GM21390 (cell line): ENCODE results near the gene SH3TC1.

Experiments
- ATAC-seq: cut with Tn5 transposase; IDR thresholded peaks from one replicate; pipeline ENCODE4 v1.9.1; 2021; ENCODE audit not compliant: unreplicated experiment

SH3TC1 gene

DNA sequence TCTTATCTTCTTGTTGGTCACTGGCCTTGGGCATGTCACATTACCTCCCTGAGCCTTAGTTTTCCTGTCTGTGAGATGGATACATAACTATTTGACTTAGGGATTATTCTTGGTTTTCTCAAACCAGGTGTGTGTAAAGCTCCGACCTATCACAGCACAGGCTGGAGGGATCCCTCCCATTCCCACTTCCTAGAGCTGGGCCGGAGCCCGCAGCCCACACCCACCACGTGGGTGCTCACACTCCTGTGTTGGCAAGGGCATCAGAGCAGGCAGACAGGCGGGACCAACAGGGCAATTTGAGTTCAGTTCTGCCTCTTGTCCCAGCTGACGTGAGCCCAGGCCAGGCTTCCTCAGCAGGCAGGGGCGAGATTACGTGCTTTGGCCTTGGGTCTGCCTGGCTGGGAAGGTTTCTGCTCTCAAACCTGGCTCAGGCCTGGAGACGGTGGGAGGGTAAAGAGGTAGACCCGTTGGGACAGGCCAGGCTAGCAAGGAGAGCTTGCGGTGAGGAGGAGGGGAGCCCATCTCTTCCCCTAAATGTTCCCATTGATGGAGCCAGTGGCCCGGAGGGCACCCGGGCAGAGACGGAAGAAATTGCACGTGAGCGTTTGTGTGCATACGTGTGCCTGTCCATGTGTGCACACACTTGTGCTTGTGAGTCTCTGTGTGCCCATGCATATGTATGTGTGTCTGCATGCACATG lies 734 bp upstream of the SH3TC1 start:
- no peak for ATAC-seq

DNA sequence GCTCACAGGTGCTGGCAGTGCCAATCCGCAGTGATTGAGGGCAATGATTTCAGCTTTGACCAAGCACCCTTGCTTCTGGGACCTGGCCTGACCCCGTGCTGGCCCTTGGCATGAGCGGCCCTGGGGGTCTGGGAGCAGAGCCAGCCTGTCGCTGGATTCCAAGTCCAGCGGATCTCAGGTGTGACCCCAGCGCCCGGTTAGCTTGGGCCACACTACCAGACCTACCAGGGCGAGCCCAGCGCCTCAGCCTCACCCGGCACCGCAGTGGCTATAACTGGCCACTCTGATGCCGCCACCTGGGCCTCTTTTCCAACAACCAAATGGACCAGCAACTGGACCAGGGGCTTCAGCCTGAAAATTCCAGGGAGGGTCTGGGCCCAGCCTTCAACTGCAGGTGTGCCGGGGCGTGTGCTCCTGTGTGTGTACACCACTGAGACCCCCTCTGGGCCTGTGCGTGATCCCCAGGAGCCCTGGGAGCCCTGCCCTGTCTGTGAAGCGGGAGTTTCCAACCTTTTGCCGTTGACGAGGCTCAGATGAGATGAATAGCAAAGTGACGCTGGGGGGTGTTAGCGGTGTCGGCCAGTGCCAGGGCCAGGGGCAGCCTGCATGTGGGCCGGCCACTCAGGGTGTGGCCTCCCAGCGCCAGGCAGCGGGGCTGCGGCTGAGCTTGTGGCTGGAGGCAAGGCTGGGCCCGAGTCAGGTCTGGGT lies 658 bp downstream of the SH3TC1 start:
- no peak for ATAC-seq

DNA sequence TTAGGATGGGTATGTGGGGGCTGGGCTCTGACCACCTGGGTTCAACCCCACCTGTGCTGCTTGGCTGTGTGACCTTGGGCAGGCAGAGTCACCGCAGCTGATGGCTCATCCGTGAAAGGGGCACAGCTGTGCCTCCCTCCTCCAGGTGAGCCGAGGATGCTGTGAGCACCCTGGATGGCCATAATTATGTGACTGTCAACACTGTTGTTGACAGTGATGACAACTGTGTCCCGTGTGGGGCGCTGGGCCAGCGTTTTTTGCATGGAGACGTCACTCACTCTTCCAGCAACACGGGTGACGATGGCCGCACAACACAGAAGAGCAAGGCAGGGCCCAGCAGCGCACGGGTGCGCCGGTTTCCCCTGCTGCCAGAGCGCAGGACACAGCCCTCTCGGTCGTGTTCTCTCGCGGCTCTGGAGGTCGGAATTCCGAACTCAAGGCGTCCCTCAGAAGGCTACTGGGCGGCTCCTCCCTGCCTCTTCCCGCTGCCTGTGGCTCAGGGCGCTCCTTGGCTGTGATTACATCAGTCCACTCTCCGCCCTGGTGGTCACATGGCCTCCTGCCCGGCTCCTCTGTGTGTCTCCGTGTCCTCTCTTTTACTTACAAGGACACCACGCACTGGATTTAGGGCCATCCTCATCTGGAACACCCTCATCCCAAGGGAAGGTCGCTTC lies 1.3 kb downstream of the SH3TC1 start:
- no peak for ATAC-seq

DNA sequence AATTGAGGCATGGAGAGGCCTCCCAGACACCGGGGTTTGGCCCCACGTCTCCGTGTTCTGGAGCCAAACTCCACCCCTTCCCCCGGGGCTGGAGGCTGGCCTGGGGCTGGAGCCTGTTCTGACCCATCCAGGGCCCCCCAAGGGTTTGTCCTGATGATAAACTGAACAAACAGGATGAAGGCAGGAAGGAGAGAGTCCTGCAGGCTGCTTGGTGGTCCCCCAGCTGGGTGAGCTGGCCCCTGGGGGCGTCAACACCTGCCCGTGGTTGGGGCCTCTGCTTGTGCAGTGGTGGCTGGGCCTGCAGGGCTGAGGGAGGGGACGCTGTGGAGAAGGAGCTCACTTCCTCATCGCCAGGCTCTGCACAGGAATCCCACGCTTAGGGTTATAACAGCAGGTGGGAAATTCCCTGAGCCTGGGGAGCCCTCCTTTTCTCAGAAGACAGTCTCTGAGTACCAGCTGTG lies 2.3 kb downstream of the SH3TC1 start:
- peak; percentile 30 for ATAC-seq

DNA sequence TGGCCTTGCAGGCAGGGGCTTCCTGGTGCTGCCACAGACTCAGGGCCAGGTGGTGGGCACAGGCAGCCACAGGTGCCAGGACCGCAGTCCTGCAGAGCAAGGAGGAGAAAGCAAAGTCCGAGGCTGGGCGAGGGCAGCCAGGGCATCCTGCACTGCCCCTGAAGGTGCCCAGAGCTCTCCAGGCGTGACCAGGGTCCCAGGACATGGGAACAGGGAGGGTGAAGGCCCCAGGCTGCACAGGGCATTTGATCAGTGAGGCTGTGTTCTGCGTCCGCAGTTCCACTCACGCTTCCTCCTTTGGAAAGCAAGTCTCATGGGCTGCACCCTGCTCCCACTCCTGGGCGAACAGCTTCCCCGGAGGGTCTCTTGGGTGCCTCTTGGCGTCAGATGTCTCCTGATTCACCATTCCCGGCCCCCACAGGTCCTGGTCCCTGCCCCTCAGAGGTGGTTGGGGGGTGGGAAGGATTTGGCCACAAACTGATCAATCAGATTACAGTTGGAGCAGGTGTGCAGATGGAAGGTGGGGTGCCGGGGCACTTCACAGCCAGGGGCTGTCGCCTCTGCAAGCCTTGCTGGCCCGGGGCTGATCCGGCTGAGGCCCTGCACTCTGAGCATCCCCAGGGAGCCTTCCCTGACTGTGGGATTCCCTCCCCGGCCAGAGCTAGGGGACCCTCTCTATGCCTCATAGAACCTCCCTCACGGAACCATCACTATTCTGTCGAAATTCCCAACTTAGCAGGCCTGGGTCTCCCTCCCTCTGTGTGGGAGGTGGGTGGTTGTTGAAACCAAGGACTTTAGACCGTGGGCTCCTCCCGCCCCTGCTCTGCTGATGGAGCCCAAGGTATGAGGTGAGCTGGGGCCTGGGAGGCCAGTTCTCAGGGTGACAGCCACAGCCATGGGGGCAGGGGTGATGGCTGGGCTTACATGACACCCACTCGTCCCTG lies 3.3 kb downstream of the SH3TC1 start:
- no peak for ATAC-seq

DNA sequence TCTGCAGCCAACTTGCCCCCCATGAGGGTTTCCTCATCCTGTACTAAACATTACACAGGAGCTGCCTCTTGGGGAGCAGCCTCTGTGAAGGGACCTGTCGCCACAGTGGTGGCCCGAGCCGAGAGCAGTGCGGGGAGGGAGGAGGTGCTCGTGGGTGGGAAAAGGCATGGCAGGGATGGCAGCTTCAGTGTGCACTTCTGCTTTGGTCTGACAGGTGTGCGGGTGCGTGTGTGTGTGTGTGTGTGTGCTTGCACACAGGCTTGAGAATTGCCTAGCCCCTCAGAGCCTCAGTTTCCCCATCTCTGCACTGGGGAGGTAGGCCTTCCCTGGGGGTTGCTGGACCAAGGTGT lies 3.9 kb downstream of the SH3TC1 start:
- ATAC-seq = no peak

DNA sequence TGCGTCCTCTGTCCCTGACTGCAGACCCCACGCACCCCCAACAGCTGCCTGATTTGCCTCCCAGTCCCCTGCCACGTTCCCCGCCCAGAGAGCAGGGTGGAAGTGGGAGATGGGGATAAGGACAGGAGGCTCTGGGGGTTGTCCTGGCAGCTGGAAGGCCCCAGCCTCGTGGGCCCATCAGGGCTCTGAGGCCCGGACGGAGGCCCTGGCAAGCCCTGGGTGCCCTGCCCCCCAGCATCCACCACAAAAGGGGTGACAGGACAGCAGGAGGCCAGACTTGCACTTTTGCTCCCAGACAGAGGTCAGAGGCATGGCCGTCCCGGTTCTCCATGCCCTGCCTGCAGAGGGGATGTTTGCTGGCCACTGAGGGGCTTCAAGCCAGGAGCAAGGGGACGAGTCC lies 4.7 kb downstream of the SH3TC1 start:
- ATAC-seq = no peak

DNA sequence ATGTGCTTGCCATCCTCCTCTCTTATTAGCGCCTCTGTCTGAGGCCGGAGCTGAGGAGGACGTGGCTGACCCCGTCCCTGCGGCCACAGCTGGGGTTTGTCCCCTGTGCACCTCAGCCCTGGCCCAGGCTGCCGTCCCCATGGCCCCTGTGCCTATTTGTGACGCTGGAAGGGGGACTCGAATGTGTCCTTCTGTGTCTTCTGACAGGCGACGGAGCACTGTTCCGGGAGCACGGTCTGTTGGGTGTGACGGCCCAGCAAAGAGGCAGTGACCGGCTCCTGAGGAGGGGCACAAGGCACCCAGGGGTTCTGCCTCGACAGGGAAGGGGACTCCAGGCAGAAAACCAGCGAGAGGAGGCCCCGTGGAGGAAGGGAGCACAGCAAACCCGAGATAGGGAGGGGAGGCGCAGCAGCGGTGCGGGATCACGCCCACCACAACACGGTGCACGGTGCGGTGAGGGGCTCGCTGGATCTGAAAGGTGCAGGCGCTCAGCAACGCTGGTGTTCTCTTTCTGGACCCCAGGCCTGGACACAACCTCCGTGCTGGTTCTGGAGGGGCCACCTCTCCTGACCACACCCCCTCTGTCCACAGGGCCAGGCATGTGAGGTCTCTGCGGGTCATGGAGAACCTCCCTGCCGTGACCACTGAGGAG lies 5.6 kb downstream of the SH3TC1 start:
- no peak for ATAC-seq

DNA sequence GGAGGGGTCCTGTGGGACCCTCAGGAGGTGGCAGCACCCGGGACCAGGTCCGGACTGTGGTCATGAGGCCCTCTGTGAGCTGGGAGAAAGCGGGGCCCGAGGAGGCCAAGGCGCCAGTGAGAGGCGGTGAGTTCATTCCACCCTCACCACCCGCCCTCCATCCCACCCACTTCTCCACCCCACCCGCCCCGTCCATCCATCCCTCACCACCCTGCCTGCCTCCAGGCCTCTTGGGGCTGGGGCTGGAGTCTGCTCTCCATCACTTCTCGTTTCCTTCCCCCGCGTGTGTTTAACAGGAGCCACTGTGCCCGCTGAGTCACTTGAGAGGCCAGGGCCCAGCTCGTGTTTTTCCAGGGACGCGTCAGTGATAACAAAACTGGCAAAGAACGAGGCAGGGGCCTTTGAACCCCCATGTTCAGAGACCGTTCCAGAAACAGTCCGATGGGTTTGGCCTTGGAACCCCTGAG lies 6.2 kb downstream of the SH3TC1 start:
- ATAC-seq = no peak

DNA sequence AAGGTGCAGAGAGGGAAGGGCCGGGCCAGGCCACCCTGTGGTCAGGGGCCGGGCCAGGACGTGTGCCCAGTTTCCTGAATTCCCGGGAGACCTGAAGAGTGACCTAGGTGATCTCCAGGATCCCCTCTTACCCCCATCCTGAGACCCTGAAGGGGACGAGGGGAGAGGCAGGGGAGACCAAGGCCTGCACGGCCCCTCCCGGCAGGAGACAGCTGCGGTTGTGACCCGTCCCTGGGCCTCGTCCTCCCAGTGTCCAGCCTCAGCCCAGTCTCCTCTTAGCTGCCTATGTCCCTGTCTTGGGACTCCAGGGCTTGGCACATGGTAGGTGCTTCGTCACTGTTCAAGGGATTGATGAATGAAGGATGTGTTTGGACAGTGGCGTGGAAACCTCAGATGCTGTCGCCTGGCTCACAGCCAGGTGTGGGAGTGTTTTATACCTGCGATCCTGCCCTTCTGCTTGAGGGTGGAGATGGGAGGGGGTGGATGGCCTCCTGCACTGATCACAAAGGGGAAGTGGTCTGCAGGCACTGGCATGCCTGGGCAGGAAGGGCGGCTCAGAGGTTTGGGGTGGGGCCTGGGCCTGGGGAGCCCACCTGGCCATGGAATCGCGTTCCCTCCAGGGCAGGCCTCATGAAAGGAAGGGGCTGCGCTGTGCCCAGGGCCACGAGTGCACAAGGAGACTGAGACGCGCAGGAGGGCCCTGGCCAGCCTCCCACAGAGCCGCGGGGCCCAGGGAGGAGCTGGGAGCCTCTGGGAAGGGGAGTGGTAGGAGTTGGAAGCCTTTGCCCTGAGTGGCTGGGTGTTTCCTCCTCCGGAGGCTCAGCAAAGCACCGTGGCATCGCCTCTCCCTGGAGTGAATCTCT lies 6.9 kb downstream of the SH3TC1 start:
- ATAC-seq = no peak

DNA sequence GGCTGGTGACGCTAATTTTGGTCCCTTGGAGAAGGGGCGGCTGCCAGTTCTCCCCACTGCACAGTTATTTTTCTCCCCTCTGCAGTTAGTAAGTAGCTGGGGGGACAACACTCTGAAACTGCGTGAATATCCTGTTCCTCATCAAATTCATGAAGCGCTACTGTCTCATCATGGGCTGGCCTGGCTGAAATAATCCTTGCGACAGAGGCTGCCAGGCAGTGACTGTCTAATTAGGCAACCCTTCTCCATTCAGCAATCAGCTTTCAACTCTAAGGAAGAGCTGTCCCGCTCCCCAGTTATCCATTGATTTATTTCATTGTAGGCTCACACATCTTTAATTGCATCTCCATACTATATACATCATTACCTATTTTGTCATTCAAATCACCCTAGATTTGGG lies 8.2 kb downstream of the SH3TC1 start:
- no peak for ATAC-seq

DNA sequence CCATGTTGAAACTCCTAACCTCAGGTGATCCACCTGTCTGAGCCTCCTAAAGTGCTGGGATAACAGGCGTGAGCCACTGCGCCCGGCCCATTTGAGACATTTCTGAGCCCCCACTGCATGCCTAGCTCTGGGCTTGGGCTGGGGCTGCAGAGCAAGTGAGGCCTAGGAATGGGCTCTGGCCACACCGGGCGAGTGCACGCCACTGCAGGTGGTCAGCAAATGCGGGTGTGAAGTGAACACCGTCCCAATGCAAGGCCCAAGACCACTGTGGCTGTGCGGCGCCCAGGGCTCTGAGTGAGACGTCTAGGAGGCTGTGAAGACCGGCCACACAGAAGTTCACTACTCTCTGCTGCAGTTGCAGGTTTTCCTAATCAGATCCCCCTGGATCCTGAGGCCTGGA lies 9.5 kb downstream of the SH3TC1 start:
- ATAC-seq = no peak

DNA sequence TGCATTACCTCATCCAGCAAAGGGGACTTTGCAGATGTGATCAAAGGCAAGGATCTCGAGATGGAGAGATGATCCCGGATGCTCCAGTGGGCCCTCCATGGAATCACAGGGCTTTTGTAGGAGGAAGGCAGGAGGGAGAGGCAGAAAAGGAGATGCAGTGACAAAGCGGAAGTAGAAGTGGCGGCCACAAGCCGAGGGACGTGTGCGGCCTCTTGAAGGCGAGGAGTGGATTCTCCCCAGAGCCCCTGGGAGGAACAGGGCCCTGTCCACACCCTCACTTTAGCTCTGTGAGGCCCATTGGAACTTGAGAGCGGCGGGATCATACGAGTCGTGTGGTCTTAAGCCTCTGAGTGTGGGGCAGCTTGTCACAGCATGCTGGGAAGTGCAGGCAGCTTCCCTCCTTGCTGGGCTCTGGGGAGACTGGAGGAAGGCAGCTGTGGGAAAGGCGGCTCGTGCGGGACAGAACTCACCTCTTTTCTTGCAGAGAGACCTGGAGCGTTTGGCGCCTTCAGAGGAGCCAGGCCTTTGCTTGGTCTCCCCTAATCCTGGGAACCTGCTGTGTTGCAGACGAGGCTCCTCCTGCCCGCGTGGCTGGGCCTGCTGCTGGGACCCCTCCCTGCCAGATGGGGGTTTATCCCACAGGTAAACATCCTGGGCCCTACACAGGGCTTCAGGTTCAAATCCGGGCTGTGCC lies 10.2 kb downstream of the SH3TC1 start:
- no peak for ATAC-seq

DNA sequence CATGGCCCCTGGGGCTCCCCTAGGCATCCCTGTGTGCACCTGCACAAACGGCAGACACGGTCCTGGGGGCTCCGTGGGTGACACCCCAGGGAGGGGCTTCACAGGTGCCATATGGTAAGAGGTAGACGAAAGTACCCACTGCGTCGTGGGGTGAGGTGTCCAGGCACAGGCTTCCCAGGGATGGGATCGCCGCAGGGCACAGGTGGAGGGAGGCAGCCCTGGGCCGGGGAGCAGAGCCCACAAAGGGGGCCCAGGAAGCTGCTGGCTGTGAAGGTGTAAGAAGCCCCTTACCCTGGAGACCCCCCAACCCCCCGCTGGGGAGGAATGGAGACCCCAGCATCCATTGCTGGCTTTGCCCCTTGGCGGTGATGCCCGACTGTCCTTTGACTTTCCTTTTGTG lies 10.9 kb downstream of the SH3TC1 start:
- no peak for ATAC-seq

DNA sequence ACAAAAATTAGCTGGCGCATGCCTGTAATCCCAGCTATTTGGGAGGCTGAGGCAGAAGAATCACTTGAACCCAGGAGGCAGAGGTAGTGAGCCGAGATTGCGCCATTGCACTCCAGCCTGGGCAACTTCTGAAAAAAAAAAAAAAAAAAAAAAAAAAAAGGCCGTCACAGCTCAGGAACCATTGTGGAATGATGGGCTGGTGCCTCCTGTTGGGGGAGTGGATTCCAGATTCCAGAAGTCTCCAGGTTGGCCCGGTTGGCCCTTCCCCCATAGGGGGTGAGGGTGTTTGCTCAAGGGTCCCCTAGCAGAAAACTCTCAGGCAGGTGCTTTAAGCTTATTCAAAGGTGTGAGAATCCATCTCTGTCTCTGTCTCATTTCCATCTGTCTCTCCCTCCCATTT lies 11.5 kb downstream of the SH3TC1 start:
- no peak for ATAC-seq

DNA sequence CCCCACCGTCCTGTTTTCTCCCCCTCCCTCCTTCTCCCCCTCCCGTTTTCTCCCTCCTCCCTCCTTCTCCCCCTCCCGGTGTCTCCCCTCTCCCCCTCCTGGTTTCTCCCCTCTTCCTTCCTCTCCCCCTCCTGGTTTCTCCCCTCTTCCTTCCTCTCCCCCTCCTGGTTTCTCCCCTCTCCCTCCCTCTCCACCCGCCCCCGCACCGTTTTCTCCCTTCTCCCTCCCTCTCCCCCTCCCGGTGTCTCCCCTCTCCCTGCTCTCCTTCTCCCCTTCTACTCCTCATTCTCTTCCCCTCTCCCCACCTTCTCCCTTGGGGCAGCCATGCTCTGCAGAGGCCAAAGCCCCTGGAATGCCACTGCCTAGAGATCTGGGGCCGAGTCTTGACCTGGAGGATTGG lies 12.2 kb downstream of the SH3TC1 start:
- ATAC-seq = no peak

DNA sequence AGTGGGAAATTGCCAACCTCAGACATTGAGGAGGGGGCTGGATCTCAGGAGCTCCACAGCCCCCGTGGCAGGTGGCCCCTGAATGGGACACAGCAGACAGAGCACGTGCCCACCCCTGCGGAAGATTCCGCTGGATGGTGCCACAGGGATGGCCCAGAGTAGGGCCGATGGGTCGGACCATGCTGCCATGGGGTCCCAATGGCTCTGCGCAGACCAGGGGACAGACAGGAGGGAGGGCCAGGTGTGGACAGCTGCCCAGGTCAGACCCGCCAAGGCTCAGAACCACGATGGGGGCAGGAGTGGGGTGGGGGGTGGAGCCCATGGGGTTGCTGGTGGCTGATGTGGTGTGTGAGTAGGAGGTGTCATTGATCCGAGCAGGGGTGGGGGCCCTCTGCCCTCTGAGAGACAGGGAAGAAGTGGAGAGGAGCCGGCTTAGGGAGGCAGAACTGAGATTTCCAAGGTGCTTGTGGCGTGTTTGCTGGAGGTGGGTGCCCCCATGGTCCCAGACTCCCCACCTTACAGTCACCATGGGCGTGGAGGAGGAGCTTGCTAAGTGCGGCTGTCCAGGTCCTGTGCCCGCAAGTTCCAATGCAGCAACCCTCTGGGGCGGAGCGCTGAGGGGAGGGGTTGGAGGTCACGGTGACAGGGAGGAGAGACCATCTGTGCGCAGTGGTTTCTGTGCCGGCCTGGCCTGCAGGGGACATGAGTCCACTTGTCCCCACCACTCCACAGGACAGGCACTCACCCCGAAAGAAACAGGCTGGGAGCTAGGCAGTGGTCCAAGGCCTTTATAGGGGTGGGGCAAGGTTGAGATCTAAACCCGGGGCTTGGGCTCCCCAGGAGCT lies 12.9 kb downstream of the SH3TC1 start:
- no peak for ATAC-seq

DNA sequence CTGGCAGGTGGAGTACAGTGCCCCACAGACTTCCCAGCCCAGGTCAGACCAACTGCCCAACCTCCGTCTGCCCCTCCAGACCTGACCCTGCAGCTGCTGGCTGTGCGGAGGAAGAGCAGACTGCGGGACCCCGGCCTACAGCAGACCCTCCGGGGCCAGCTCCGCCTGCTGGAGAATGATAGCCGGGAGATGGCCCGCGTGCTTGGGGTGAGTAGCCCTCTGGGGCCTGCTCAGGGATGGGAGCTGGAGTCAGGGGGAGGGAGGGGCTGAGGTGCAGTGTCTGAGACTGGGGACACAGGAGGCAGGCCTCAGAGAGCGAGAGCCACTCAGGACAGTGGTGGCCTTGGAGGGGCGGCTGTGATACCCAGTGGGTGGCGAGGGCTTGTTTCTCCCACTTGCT lies 13.5 kb downstream of the SH3TC1 start:
- ATAC-seq = no peak
